ENCODE measurements around the gene KIAA1191.

DNA sequence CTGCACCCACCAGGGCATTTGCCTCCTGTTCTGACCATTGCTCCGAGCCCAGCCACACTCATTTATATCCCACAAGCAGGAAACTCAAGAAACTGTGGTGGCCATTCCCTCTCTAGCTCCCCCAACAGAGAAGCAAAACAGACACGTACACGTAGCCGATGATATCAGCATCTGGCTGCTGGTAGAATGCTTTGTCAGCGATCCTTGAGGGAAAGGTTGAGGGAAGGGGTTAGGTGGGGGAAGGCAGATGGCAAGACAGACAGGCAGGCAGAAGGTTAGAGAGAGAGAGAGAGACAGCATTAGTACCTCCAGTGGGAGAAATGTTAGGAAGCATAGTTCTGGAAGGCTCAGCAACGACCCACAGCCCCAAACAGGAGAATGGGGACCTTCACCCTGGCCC, 34.8 kb upstream of the KIAA1191 start:
- TF ChIP-seq POLR2AphosphoS5 (IDR thresholded peaks at IDR 0.05; ENCODE audit: low read depth, low read length): no peak
- TF ChIP-seq YY1 (IDR thresholded peaks at IDR 0.05; ENCODE audit: extremely low read depth, insufficient replicate concordance, low read depth, low read length): no peak
- TF ChIP-seq, protein P1, sequence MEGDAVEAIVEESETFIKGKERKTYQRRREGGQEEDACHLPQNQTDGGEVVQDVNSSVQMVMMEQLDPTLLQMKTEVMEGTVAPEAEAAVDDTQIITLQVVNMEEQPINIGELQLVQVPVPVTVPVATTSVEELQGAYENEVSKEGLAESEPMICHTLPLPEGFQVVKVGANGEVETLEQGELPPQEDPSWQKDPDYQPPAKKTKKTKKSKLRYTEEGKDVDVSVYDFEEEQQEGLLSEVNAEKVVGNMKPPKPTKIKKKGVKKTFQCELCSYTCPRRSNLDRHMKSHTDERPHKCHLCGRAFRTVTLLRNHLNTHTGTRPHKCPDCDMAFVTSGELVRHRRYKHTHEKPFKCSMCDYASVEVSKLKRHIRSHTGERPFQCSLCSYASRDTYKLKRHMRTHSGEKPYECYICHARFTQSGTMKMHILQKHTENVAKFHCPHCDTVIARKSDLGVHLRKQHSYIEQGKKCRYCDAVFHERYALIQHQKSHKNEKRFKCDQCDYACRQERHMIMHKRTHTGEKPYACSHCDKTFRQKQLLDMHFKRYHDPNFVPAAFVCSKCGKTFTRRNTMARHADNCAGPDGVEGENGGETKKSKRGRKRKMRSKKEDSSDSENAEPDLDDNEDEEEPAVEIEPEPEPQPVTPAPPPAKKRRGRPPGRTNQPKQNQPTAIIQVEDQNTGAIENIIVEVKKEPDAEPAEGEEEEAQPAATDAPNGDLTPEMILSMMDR (IDR thresholded peaks at IDR 0.05 in 2 of 3, conservative IDR thresholded peaks at IDR 0.05 in 1 of 3; ENCODE audit: borderline replicate concordance in 1 of 3, insufficient read depth in 1 of 3, low read depth in 2 of 3, low read length in 2 of 3): no peak
- no peak for TF ChIP-seq EZH2phosphoT487 (IDR thresholded peaks at IDR 0.05; ENCODE audit: borderline replicate concordance)
- TF ChIP-seq POLR2A (IDR thresholded peaks at IDR 0.05; ENCODE audit: borderline replicate concordance, extremely low read depth, insufficient read depth, insufficient read length): no peak
- TF ChIP-seq, protein P2, sequence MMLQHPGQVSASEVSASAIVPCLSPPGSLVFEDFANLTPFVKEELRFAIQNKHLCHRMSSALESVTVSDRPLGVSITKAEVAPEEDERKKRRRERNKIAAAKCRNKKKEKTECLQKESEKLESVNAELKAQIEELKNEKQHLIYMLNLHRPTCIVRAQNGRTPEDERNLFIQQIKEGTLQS (IDR thresholded peaks at IDR 0.05): no peak
